HG03354 (cell line): Measurements from ENCODE around the gene MT4.

Experiments
- ATAC-seq: cut with Tn5 transposase; IDR thresholded peaks from one replicate; pipeline ENCODE4 v1.9.1; 2021; ENCODE audit warnings: mild to moderate bottlenecking; ENCODE audit not compliant: unreplicated experiment, poor library complexity, severe bottlenecking

Gene MT4

GRCh38 chr16:56594292-56594619 is 29.4 kb downstream of the MT4 start:
- no peak for ATAC-seq

GRCh38 chr16:56600398-56600999 is 35.6 kb downstream of the MT4 start:
- ATAC-seq: no peak

GRCh38 chr16:56601325-56601724 is 36.5 kb downstream of the MT4 start:
- ATAC-seq: no peak

- no peak for ATAC-seq
Measured at GRCh38 chr16:56603589-56603988, 38.7 kb downstream of the MT4 start.

- no peak for ATAC-seq
Measured at GRCh38 chr16:56604966-56605365, 40.1 kb downstream of the MT4 start.

- ATAC-seq: no peak
Measured at GRCh38 chr16:56605475-56605874, 40.6 kb downstream of the MT4 start.

- ATAC-seq: no peak
Measured at GRCh38 chr16:56606071-56606475, 41.2 kb downstream of the MT4 start.

- no peak for ATAC-seq
Measured at GRCh38 chr16:56606476-56607108, 41.7 kb downstream of the MT4 start.

DNA sequence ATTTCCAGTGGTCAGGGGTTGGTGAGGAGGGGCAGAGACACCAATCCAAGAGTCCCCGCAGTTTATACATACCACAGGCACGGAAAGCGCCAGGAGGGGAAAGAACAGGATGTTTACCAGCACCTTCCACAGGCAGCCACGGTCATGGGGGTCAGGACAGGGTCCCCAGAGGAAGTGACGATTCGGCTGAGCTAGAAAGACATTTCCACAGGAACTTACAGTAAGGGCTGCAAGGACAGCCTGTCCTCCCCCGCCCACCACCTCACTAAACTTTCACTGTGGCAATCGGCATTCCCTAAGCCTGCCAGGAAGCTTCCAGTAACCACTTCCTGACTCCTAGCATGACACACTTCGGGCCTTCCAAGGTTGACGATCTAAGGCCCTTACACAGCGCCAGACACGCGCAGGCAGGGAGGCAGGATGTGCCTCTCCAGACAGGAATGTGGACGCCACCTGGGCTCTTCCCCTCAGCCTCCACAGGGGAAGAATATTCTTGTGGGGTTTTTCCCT is 42.3 kb downstream of the MT4 start:
- ATAC-seq: no peak

DNA sequence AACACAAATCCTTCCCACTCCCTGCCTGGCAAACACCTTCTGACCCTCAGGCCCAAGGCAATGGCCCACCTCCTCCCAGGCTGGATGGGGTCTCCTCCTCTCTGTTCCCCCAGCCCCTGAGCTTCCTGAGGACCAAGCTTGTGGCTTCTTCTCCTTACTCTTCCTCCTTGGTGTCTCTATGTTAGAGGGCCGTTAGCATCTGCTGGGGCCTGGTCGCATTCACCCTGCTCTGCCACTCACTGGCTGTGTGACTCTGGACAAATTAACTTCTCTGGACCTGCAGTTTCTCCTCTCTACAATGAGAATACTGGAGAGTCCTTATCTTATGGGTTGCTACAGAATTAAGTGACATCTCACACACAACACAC is 42.8 kb downstream of the MT4 start:
- no peak for ATAC-seq

DNA sequence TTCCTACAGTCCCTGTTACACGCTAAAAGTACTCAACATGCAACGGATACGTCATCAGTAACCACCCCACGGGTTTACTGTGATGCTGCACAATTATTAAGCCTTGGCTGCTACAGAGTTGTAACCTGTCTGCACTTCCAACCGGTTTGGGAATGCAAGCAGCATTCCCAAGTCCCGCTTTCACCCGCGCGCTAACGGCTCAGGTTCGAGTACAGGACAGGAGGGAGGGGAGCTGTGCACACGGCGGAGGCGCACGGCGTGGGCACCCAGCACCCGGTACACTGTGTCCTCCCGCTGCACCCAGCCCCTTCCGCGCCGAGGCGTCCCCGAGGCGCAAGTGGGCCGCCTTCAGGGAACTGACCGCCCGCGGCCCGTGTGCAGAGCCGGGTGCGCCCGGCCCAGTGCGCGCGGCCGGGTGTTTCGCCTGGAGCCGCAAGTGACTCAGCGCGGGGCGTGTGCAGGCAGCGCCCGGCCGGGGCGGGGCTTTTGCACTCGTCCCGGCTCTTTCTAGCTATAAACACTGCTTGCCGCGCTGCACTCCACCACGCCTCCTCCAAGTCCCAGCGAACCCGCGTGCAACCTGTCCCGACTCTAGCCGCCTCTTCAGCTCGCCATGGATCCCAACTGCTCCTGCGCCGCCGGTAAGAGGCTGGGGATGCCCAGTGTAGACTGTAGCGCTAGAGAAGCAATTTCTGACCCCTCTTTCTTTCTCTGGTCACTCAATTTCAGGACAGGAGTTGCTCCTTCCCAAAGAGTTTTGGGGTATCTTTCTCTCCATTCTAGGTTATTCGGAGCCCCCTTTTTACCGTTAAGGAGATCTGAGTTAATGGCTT is 43.4 kb downstream of the MT4 start, which contains the start of gene MT2A:
Gene MT2A (plus strand): TSS at position 542 of the 833 bp plus-strand sequence. CDS start 72 bp downstream, at position 614.
- ATAC-seq: peak; percentile 90

DNA sequence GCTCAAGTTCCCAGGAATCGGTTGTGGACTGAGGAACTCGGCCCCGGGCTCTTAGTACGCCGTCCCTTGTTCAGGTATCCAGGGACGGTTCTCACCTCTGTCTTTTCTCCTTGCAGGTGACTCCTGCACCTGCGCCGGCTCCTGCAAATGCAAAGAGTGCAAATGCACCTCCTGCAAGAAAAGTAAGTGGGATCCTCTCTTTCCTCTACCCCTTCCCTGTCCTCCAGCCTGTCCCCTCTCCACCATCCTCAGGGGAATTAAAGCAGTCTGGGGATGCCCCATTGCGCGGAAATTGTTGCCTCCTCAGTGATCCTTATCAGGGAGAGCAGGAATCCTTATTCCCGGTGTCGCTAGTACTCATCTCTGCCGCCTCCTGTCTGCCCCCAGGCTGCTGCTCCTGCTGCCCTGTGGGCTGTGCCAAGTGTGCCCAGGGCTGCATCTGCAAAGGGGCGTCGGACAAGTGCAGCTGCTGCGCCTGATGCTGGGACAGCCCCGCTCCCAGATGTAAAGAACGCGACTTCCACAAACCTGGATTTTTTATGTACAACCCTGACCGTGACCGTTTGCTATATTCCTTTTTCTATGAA is 44.1 kb downstream of the MT4 start:
- ATAC-seq: no peak

DNA sequence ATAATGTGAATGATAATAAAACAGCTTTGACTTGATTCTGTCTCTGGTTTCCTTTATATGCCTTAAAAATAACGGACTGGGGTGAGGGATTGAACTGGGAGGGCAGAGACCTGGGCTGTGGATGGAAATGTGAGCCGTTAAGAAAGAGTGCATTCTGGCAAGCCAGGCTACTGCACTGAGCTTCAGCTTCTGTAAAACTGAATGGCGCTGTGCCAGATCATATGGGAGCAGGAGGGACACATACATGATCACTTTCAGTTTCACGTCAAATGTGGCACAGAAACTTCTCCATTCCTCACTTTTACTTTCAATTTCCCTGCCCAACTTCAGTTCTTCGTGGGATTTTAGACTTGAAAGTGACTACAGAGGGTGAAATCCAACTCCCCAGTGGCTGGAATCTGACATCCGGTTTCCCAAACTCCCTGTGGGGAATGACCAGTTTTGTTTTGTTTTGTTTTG is 44.6 kb downstream of the MT4 start:
- peak; percentile 47 for ATAC-seq

GRCh38 chr16:56610017-56610608 is 45.2 kb downstream of the MT4 start:
- no peak for ATAC-seq

GRCh38 chr16:56610609-56611111 is 45.8 kb downstream of the MT4 start:
- no peak for ATAC-seq

DNA sequence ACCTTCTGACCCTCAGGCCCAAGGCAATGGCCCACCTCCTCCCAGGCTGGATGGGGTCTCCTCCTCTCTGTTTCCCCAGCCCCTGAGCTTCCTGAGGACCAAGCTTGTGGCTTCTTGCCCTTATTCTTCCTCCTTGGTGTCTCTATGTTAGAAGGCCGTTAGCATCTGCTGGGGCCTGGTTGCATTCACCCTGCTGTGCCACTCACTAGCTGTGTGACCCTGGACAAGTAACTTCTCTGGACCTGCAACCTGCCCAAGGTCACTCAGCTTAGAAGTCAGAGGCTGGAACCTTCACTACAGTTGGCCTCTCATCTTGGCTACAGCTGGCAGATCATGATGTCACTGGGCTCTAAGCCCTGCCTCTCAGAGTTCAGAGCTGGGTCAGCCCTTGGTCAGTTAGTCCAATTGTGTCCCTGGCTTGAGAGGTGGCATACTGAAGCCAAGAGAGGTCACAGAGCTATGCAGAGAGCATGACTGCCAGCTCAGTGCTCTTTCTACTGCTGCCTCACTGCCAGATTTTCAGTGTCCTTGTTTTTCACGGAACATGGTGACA is 46.5 kb downstream of the MT4 start:
- ATAC-seq: no peak

- no peak for ATAC-seq
Measured at GRCh38 chr16:56613706-56614105, 48.8 kb downstream of the MT4 start.

DNA sequence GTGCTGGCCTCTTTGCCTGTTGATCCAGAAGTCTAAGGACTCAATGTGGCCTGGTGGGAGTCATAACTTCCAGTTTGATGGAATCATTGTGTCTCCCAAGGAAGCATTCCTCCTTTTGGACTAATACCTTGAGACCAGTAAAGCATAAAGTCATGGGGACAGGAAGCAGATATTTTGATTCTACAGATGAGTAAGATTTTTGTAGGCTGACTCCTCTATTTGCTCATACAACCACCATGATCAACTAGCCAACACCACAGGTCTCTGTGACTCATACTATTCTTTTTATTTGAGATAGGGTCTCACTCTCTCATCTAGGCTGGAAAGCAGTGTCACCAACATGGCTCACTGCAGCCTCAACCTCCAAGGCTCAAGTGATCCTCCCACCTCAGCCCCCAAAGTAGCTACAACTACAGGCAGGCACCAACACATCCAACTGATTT is 49.7 kb downstream of the MT4 start:
- ATAC-seq: no peak

DNA sequence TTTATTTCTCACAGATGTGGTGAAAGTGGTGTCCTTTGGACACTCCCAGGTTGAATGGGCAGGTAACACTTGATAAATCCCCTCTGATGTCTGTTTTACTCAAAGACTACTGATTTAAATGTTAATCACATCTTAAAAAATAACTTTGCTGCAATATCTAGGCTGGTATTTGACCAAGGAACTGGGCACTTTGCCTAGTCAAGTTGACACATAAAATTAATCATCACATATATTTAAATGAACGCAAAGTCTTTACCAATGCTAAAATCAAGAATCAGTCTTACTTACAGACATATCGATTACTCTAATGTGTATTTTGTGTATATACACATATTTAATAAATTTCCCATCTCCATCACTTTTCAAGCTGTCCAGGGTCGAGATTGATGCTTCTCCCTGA is 50.5 kb downstream of the MT4 start:
- no peak for ATAC-seq
